H1 (cell line): ENCODE results near the gene LIPT2. TPM values are rescaled to one million over a fixed set of nuclear protein-coding genes. Genes with fewer than 3 reads are reported as not detected.

Experiments used
- ATF3 ChIP-seq: IDR thresholded peaks from 2 replicates; pipeline ENCODE4 v1.6.1; 2011; ENCODE audit warnings: low read depth, mild to moderate bottlenecking, low read length; ENCODE audit not compliant: insufficient read depth
- CHD2 ChIP-seq: IDR thresholded peaks from 2 replicates; pipeline ENCODE4 v1.6.1; 2012; ENCODE audit warnings: low read length, improper control_type of control experiment
- CREB1 ChIP-seq: IDR thresholded peaks from 2 replicates; pipeline ENCODE4 v1.6.1; 2012; ENCODE audit warnings: inconsistent platforms
- EGR1 ChIP-seq: IDR thresholded peaks from 2 replicates; pipeline ENCODE4 v1.6.1; 2011; ENCODE audit warnings: low read depth, low read length, borderline replicate concordance
- HDAC6 ChIP-seq: IDR thresholded peaks from one replicate; pipeline ENCODE4 v1.7.1; 2012; ENCODE audit warnings: low read depth, mild to moderate bottlenecking, inconsistent platforms, low read length, moderate library complexity
- RBBP5 ChIP-seq: IDR thresholded peaks from 2 replicates; pipeline ENCODE4 v1.7.1; 2012; ENCODE audit warnings: low read depth, mild to moderate bottlenecking, inconsistent platforms, low read length, moderate library complexity, borderline replicate concordance
- RFX5 ChIP-seq: IDR thresholded peaks from 2 replicates; pipeline ENCODE4 v1.6.1; 2011; ENCODE audit warnings: low read depth, low read length, improper control_type of control experiment, borderline replicate concordance
- RXRA ChIP-seq: IDR thresholded peaks from 2 replicates; pipeline ENCODE4 v1.6.1; 2011; ENCODE audit warnings: low read depth, mild to moderate bottlenecking, low read length, moderate library complexity; ENCODE audit not compliant: insufficient read depth
- SIRT6 ChIP-seq: IDR thresholded peaks from one replicate; pipeline ENCODE4 v1.7.1; 2012; ENCODE audit warnings: low read length, inconsistent platforms
- polyA plus RNA-seq, 7 experiments: library from polyadenylated mRNA; depleted of rRNA in 3 of 7; stranded (reverse) in 5 of 7; unstranded in 2 of 7; fragments of >200 nt in 5 of 7; fragments of 200-250 nt in 2 of 7; gene quantifications; 1 replicate in 5 of 7; 2 replicates in 1 of 7; 4 replicates in 1 of 7; pipeline versions ENCODE4 v1.2.1 to v1.2.3, GENCODE V29; 2011 to 2013; ENCODE audit warnings: missing spikeins in 2 of 7, mixed read lengths in 2 of 7
- total RNA-seq: library from RNA; stranded (reverse); fragmentation: NEBNext Ultra II Directional; extraction: Animal tissue kit (Norgen Biotek cat#: 25700); gene quantifications from 2 replicates; pipeline ENCODE4 v1.2.1, GENCODE V29; 2021

LIPT2 gene
- total and polyA plus RNA-seq, 2 of the 8 experiments (the other 6 are each of a cell fraction or from before 2014, with no cell fraction given): 6.4 to 16.7 TPM

GRCh38 chr11:74466916-74467885 lies 26.3 kb downstream of the LIPT2 start, which contains the start of gene KCNE3 (continued):
- no peak for TF ChIP-seq CREB1
- no peak for TF ChIP-seq HDAC6
- TF ChIP-seq ATF3: no peak
- no peak for TF ChIP-seq EGR1
- TF ChIP-seq SIRT6: no peak
- no peak for TF ChIP-seq RFX5
- TF ChIP-seq RXRA: no peak
- TF ChIP-seq CHD2: no peak
- TF ChIP-seq RBBP5: no peak
